GM19328 (cell line): ENCODE measurements around the gene FAM240A.

Experiments used
- ATAC-seq: cut with Tn5 transposase; IDR thresholded peaks from one replicate; pipeline ENCODE4 v1.9.1; 2021; ENCODE audit warnings: mild to moderate bottlenecking, moderate library complexity; ENCODE audit not compliant: unreplicated experiment

Gene FAM240A

DNA sequence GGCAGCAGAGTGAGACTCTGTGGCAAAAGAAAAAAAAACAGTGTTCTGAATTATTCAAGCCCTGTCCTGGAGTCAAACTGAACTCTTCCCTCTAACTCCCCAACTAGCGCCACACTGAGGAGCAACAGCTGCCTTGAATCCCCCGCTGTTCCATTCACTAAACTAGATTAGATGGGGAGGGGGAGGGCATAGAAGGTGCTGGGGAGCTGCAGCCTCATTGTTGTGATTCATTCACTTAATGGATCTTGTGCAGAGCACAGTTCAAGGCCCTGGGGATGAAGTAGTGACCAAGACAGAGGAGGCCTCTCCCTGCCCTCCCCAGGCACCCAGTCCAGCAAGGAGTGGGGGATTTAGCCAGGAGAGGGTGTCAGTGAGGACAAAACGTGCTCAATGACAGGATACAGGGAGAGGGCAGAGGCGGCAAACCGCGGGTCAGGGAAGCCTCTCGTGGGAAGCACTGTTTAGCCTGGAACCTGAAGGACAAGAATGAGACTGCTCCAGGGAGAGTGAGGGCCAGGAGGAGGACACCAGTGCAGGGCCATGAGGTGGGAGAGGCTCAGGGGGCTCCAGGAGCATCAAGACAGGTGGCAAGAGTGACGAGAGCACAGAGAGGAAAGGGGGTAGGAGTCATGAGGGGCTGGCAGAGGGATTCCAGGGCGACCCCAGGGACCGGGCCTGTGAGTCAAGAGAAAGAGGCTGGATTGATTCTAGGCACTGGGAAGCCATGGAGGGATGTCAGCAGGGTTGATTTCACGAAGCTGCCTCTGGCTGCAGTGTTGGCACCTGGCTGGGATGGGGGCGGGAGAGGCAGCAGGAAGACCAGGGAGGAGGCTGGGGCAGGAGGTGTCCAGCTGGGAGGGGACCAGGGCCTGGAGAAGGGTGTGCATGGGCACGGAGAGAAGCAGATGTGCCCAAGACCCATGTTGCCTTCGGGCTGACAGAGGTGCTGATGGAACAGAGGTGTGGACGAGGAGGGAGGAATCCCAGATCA, 49.7 kb downstream of the FAM240A start:
- ATAC-seq: no peak

DNA sequence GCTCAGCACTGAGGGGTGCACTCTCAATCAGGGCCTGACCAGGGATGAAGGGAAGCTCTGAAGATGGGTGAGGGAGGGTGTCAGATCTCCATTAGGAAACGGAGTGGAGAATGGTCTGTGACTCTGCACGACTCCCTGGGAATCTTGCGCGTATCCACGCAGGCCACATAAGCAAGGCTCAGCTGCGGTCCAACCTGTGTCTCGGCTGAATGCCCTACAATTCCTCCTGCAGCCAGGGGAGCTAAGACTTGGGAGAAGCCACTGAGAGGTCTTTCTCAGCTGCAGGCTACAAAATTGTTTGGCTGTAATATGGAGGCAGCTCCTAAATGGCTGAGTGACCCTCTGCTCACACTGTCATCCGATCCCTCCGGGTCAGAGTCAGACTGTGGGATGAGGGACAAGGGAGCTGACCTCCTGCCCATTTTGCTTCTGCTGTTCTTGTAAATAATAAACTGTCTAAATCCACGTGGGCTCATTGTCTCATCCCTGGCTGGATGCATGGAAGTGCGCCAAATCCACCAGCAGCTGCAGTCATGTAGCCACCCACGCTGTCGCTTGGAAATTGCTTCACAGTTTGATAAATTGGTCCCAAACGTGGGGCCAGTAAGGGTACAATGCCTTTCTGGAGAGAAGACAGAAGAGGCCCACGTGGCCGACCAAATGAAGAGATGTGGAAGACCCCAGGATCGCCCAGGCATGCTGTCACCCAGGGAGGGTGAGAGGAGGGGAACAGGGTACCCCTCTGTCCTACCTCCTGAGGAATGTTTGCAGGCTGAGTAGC, 50.6 kb downstream of the FAM240A start:
- no peak for ATAC-seq

DNA sequence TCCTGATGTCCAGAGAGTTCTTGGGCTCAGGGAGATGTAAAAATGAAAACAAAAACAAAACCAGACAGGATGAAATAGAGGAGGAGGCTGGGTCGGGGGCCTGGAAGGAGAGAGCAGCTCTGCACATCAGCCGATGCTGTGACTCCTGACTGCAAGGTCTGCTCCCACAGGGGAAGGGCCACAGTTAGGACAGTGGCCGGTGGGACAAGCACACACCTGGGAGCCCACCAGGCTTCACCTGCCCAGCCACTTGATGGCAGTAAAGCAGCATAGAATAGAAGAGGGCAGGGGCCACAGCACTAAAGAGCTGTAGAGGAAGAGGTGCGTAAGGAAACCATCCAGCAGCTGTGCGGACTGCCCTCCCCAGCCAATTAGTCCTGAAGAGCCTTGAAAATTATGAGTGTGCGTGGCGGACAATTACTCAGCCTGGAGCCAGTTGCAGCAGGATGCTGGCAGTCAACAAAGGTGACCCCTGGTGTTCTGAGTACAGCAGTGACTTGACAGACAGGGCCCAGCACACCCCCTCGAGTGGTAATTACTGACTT, 51.3 kb downstream of the FAM240A start:
- ATAC-seq: no peak

- ATAC-seq: no peak
These were observed 52.1 kb downstream of the FAM240A start for GRCh38 chr3:46664188-46664970.

DNA sequence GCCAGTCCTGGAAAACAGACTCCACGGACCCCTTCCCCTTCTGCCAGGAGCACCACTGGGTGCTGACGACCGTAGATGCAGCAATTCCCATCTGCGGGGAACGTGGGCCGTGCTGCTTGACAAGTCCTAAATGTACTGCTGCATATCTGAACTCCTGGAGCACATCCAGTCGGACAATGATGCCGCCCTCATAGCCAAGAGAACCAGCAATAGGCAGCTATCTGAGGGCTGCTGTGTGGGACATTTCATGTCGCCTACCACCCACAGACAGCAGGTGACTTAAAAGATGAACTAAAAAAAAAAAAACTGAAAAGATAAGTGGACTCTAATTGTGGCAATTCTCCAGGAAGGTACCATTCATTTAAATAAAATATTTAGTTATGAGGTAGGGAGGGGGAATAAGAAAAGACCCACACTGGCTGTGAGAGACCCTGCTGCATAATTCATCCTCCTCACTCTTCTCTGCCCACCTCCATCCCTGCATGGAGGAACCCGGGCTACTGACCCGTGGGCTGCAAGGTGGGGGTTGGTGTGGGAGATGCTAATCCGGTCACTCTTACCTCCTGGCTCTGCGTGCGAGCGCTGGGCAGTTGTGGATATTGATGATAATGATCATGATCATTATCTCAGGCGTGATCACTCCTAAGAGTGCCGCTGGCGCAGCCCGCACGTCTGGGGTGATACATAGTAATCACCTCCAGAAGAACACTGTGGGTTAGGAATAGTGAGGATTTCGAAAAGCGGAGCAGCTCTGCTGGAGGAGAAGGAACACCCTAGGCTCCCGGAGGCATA, 52.8 kb downstream of the FAM240A start:
- ATAC-seq: no peak

DNA sequence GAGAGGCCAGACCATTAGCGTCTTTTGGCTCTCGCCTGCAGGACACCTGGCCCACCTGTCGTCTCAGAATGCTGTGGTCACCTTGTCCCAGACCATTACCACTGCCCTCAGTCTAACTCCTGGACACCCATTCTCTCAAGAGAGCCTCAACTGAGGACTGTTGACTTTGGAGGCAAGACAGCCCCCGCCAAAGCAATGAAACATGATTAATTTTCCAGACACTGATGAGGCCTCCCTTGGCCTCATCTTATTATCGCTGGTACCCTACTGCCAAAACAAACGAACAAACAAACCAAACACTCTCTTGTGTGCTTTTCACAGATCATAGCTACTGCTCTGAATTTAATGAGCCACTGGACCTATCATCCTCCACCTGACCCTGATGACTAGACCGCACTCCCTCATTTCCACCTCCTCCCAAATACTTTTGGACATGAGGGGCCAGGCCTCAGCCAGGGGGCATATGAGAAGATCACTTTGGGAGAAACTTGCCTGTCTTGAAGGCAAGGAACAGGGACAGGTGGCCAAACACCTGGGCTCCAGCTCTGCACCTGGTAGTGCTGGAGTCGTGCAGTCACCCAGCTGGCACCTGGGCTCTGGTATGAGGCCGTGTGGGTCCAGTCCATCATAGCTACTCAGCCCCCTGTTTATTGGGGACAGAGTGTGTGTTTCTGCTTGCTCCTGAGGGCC, 53.6 kb downstream of the FAM240A start:
- no peak for ATAC-seq

- ATAC-seq: no peak
These were observed 54.1 kb downstream of the FAM240A start for GRCh38 chr3:46666453-46666845.

DNA sequence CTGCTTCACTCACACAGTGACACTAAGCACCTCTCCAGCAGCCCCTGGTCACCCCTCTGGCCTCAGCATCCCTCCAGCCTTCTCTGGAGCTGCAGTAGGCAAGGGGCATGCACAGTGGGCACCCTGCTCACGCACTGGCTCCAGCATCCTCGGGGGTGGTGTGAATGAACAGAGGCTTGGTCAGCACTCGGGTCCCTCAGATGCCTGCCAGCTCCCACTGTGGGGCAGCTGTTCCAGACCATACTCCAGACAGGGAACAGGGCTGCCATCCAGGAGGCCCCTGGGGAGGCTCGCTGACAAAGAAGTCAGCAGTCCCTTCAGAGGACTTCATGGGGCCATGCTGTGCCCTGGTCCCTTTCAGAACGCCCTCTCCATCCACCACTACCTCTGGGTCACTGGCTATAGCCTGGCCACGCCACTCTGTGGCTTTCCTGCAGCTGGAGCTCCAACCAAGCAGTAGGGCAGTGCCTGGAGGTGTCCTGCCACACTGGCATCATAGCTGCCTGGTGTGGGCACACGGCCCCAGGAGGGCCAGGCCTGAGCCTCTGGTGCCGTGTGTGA, 54.8 kb downstream of the FAM240A start:
- ATAC-seq: no peak

GRCh38 chr3:46667657-46668056, 55.3 kb downstream of the FAM240A start:
- ATAC-seq: no peak

DNA sequence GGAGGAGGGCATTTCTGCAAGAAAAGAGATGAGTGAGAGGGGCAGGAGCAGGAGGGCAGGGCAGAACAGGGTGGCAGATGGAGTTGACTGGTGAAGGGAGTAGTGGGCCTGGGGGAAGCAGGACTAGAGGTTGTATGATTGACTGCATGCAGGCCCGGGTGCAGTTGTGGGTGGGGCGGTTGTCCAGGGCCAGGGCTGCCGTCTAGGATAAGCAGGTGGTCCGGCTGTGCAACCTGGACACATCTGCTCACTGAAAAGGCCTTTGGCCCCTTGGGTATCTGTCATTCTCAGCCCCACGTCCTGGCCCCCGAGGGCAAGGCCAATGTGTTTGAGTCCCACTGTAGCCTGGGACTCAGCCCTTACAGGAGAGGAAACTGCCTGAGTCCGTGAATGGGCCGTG, 55.8 kb downstream of the FAM240A start:
- no peak for ATAC-seq

DNA sequence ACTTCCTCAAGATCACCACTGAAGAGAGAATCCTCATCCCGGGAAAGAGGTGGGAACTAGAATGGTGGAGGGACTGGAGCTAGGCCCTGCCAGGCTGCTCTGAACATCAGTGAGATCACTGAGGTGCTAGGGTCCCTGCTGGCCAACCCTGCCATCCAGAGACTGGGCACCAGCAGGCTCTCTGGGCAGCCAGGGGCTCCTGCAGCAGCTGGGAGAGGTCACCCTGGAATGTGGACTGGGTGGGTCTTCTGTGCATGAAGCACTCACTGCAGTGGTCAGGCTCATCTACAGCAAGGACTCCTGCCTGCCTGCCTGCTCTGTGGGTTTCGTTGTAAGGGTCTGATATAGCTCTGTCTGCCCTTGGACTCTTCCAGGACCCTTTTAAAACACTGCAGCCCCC, 56.3 kb downstream of the FAM240A start:
- no peak for ATAC-seq

DNA sequence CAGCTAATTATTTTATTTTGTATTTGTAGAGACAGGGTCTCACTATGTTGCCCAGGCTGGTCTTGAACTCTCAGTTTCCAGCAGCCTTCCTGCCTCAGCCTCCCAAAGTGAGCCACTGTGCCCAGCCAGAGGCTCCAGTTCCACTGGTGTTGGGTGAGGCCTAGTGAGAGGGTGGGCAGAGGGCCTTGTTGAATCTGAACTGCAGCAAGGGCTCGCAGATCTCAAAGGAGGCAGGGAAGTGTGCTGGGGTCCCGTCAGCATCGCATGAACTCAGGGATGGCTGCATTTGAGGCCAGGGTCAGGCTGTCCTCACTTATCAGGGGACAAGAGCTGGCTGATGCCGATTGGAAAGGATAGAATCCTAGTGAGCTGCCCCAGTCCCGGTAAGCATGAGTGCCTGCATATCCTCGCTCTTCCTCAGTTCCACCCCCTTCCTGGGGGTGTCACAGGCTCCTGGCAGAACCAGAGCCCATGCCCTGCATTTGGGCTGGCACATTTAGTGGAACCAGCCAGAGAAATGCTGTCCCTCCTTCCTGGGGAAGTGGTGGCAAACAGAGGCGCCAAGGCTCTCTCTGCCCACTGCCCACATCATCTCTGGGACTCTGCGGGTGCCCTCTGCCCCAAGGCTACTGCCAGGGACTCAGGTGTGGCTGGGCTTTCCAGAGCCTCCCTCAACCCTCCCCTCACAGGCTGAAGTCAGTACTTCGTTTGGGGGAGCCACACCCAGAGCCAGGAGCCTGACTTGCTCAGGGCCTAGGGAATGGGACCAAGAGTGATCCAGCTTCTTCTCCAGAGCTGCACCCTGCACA, 57.1 kb downstream of the FAM240A start:
- ATAC-seq: no peak

GRCh38 chr3:46670000-46670890, 57.9 kb downstream of the FAM240A start:
- ATAC-seq: no peak

DNA sequence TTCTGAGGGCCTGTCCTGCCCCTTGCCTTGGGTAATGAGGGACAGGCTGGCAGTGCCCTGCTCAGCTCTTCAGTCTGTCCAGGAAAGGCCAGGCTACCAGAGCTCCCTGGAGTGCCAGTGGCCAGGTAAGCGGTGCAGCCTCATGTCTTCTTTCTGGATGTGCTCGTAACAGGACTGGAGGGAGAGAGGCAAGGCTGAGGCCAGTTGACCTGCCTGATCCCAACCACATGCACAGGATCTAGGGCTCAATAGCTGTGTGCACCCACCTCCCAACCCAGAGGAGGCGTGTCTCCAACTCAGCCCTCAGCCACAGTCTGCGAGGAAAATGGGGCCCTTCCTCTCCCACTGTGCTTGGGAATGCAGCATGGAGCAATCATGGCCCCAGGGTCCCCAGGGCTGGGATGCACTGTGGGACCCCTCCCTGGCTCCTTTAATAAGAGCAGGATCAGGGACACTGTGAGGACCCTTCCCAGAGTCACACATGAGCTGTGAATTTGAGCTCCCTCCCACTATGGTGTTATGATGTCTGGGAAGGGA, 58.6 kb downstream of the FAM240A start:
- no peak for ATAC-seq

DNA sequence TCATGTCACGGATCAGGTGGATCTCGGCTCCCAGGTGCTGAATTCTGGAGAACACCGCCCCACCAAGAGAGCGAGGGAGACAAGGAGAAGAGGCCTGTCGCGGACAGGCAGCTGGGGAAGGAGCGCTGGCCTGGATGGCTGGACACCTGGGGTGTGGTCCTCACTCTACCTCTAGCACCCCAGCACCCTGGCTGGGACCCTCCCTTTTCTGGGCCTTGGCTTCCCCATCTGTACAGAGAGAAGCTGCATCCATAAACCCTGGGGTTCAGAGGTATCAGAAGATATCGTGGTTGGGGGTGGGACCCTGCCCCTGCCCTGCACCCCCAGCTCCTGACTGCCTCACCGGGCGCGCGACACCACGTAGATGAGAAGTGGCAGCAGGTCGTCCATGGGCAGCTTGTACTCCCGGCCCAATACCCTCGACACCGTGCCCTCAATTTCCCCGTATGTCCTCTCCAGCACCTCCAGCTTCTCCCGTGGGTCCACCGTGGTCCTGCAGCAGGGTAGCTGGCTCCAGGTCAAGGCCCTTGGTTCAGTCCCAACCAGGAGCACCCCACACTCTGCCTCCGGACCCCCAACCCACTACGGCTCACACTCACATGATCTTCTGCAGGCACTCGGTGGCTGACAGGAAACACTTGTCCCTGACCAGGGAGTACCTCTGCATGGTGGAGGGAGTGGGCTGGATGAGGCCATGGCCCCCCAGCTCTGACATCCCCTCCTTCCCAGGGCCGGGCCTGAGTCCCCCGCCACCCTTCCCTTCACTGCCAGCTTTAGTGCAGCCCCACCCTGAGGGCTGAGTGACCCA, 59.4 kb downstream of the FAM240A start:
- ATAC-seq: no peak

DNA sequence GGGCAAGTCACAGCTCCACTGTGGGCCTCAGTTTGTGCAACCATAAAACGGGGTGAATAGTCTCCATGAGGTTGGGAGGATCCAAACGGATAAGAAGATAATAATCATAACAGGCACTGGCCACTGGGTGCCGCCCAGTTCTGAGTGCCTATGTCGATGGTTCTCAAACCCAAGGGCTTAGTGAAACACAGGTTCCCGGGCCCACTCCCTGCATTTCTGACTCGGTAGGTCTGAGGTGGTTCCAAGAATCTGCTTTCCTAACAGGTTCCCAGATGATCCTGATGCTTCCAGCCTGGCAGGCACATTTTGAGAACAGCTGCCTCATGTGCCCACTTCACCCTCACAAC, 60.0 kb downstream of the FAM240A start:
- no peak for ATAC-seq
